Brain microvascular endothelial cell (primary cell): ENCODE data around the gene CIBAR2.

Experiments used
- DNase-seq: peaks from one replicate; pipeline ENCODE4 v3.0.0-alpha.2; 2020
- H3K27ac ChIP-seq: fragments of 250-450 bp; sonication (Bioruptor Pico); 2 replicates; pipeline ENCODE4 v1.5.1; 2020; ENCODE audit warnings: mild to moderate bottlenecking, moderate library complexity
- H3K27me3 ChIP-seq: fragments of 250-450 bp; sonication (Bioruptor Pico); replicated peaks from 2 replicates; pipeline ENCODE4 v1.5.1; 2020; ENCODE audit warnings: mild to moderate bottlenecking
- H3K36me3 ChIP-seq: fragments of 250-450 bp; sonication (Bioruptor Pico); replicated peaks from 2 replicates; pipeline ENCODE4 v1.5.1; 2020; ENCODE audit warnings: mild to moderate bottlenecking
- H3K4me3 ChIP-seq: 2 replicates; pipeline ENCODE4 v1.5.1; 2011; ENCODE audit warnings: low read depth, mild to moderate bottlenecking, control low read depth, low read length, moderate library complexity
- CTCF ChIP-seq: IDR thresholded peaks from 2 replicates; pipeline ENCODE4 v1.5.1; 2011; ENCODE audit warnings: low read depth, mild to moderate bottlenecking, moderate library complexity, low read length, control low read depth, inconsistent platforms; ENCODE audit errors: missing control alignments
- in situ Hi-C: cut with HindIII; loops from 2 replicates; pipeline ENCODE4 v1.10.0; 2017; ENCODE audit warnings: low sequenced_read_pairs, low pct_ligation_motif_present

The CIBAR2 gene

GRCh38 chr16:85138825-85139627 is 26.8 kb upstream of the CIBAR2 start:
- TF ChIP-seq CTCF: no peak
- H3K27ac ChIP-seq: no peak overlapping the region
- H3K36me3 ChIP-seq: no peaks in the 10 kb centered on the region
- H3K27me3 ChIP-seq: no peaks in the 10 kb centered on the region
- DNase-seq: no peak
- in situ Hi-C loops: no loop called here
- H3K4me3 ChIP-seq: no peak overlapping the region

DNA sequence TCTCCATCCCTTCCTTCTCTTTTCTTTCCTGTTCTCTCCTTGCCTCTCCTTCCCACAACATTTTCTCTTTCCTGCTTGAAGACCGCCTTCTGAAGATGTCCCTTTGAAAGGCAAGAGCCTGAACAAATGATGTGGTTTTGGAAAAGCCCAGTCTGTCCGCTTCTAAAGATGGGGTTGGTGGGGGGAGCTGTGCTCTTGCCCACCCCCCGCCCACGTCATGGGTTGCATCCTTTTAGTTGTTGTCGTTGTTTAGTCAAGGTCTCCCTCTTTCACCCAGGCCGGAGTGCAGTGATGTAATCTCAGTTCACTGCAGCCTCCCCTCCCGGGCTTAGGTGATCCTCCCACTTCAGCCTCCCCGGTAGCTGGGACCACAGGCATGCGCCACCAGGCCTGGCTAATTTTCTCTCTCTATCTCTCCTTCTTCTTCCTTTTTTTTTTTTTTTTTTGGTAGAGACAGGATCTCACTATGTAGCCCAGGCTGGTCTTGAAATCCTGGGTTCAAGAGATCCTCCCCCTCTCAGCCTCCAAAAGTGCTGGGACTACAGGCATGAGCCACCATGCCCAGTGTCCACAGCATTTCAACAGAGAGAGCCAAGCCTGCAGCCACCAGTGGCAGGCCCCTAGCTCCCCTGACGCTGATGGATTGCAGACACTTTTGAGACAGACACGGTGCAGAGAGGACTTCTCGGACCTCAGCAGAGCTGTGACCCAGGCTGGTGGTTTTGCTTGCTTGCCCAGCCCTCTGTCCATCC is 26.0 kb upstream of the CIBAR2 start:
- Histone ChIP-seq H3K27me3 (no peaks in the 10 kb centered on the region), H3K4me3 (no peak overlapping the region), H3K36me3 (no peaks in the 10 kb centered on the region), H3K27ac (no peak overlapping the region)
- TF ChIP-seq CTCF: no peak
- no peak for DNase-seq
- in situ Hi-C loops: no loop called here

DNA sequence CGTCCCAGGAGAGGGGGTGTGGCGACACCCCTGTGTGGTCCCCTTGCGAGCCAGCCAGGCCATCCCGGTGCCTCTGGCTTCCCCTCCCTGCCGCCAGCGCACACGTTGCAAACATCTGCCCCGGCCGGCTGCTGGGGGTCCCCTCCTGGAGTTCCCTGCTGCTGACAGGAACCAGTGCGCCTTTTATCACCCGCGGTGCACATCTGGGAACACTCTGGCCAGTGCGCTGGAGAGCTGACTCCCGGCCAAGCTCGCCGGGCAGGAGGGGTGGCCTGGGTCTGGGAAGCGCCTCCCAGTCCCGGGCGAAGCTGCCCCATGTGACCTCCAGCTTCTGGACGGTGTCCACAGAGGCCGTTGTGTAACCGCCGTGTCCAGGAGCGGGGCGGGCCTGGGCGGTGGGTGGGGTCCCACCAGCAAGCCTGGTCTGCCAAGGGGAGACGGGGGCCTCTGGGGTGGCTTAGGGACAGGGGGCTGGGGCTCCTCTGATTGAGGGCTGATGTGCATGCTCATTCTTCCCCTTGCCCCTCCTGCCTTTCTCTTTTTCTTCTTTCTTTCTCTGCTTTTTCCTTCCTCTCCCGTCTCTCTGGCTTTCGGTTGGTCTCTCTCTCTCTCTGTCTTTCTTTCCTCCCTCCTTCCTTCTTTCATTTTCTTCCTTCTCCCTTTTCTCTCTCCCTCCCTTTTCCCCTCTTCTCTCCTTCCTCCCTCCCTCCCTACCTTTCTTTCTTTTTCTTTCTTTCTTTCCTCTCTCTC is 25.2 kb upstream of the CIBAR2 start:
- Histone ChIP-seq H3K4me3 (peak overlapping the region; percentile 22), H3K27ac (no peak overlapping the region), H3K27me3 (no peaks in the 10 kb centered on the region), H3K36me3 (no peaks in the 10 kb centered on the region)
- in situ Hi-C loops: no loop called here
- TF ChIP-seq CTCF: no peak
- DNase-seq: peak; percentile 42

DNA sequence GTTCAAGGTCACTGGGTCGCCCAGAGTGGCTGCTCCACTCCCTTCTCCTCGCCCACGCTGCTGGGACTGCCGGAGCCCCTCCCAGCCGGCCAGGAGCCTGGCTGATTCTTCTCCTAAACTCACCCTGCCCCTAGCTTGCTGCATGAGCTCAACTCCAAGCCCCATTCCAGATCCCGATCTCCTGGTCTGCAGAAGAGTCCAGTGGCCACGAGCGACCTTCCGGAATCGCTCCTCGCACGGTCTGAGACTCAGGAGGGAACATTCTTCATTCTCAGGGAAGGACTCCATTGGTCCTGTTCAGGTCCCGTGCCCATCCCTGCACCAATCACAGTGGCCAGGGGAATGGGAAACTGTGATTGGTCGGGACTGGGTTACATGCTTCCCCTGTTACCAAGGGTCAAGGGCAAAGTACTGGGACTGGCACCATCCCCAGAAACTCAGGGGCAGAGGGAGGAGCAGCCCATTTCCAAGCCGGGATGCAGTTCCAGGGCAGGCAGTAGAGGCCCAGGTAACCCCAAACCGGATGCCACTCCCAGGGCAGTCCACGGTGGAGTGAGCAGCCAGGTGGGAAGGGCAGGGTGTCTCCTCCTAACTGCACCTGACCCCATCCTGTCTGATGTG is 24.5 kb upstream of the CIBAR2 start:
- H3K27ac ChIP-seq: no peak overlapping the region
- TF ChIP-seq CTCF: no peak
- in situ Hi-C loops: no loop called here
- peak overlapping the region; percentile 22 for H3K4me3 ChIP-seq
- no peaks in the 10 kb centered on the region for H3K27me3 ChIP-seq
- no peak for DNase-seq
- H3K36me3 ChIP-seq: no peaks in the 10 kb centered on the region

DNA sequence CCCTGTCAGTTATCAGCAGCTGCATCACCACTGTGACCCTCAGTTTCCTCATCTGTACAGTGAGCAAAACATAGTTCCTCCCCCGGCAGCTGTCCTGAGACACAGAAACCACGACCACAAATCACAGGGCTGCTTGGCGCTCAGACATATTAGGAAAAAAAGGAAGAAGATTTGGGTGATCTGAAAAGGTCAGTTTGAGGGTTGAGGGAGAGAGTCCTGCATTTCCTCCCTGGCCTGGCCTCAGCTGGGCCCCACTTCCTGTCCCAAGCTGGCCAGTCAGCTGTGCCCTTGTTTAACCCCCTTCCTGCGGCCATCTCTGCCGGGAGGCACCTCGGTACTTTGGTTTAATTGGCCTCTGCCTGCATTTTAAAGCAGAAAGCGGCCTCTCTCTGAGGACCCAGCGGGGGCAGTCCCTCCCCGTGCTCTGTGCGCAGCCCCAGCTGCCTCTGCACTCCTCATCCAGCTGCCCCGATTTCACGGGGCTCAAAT is 24.0 kb upstream of the CIBAR2 start:
- in situ Hi-C loops: no loop called here
- Histone ChIP-seq H3K36me3 (no peaks in the 10 kb centered on the region), H3K27me3 (no peaks in the 10 kb centered on the region), H3K4me3 (no peak overlapping the region), H3K27ac (no peak overlapping the region)
- no peak for TF ChIP-seq CTCF
- no peak for DNase-seq
